Activated naive CD4-positive, alpha-beta T cell treated with anti-CD3 and anti-CD28 coated beads, Interleukin-2, amount 50 U/mL, for 24 hours (primary cell): ENCODE results near the gene UBN1.

ENCODE experiments used
- H3K27ac Mint-ChIP-seq: one replicate; pipeline ENCODE4 v1.8.0; 2021; ENCODE audit warnings: mild to moderate bottlenecking, mixed read lengths
- H3K27me3 Mint-ChIP-seq: one replicate; pipeline ENCODE4 v1.8.0; 2021; ENCODE audit warnings: mixed read lengths
- H3K36me3 Mint-ChIP-seq: one replicate; pipeline ENCODE4 v1.8.0; 2021; ENCODE audit warnings: mixed read lengths
- H3K4me1 Mint-ChIP-seq: one replicate; pipeline ENCODE4 v1.8.0; 2021; ENCODE audit warnings: mixed read lengths
- H3K4me3 Mint-ChIP-seq: one replicate; pipeline ENCODE4 v1.8.0; 2021; ENCODE audit warnings: mild to moderate bottlenecking, mixed read lengths
- H3K9me3 Mint-ChIP-seq: one replicate; pipeline ENCODE4 v1.8.0; 2021; ENCODE audit warnings: mixed read lengths

The UBN1 gene

GRCh38 chr16:4811773-4812172 is 35.5 kb upstream of the UBN1 start:
- Mint-ChIP-seq H3K9me3 (no peaks in the 10 kb centered on the region), H3K4me1 (peaks cover 3% of the 10 kb centered on the region), H3K36me3 (peaks cover 6% of the 10 kb centered on the region)

GRCh38 chr16:4813251-4814003 is 33.9 kb upstream of the UBN1 start:
- Mint-ChIP-seq H3K4me3 (no peak overlapping the region), H3K4me1 (peaks cover 3% of the 10 kb centered on the region), H3K36me3 (peaks cover 6% of the 10 kb centered on the region), H3K9me3 (no peaks in the 10 kb centered on the region), H3K27me3 (no peaks in the 10 kb centered on the region), H3K27ac (no peak overlapping the region)

More at GRCh38 chr16:4811773-4812172, 35.5 kb upstream of the UBN1 start:
- Mint-ChIP-seq H3K27ac (peak overlapping the region; percentile 10), H3K27me3 (no peaks in the 10 kb centered on the region), H3K4me3 (no peak overlapping the region)

- no peak overlapping the region for H3K27ac Mint-ChIP-seq
- H3K36me3 Mint-ChIP-seq, result peaks cover 10% of the 10 kb centered on the region
- H3K27me3 Mint-ChIP-seq, result no peaks in the 10 kb centered on the region
- peaks cover 3% of the 10 kb centered on the region for H3K4me1 Mint-ChIP-seq
- no peaks in the 10 kb centered on the region for H3K9me3 Mint-ChIP-seq
- no peak overlapping the region for H3K4me3 Mint-ChIP-seq
These were observed 33.2 kb upstream of the UBN1 start for GRCh38 chr16:4814046-4814445.

- H3K36me3 Mint-ChIP-seq, result peaks cover 10% of the 10 kb centered on the region
- no peak overlapping the region for H3K27ac Mint-ChIP-seq
- no peak overlapping the region for H3K4me3 Mint-ChIP-seq
- no peaks in the 10 kb centered on the region for H3K9me3 Mint-ChIP-seq
- H3K27me3 Mint-ChIP-seq, result no peaks in the 10 kb centered on the region
- H3K4me1 Mint-ChIP-seq, result peaks cover 3% of the 10 kb centered on the region
These were observed 32.6 kb upstream of the UBN1 start for GRCh38 chr16:4814542-4815173.

- H3K9me3 Mint-ChIP-seq, result no peaks in the 10 kb centered on the region
- no peaks in the 10 kb centered on the region for H3K4me1 Mint-ChIP-seq
- H3K36me3 Mint-ChIP-seq, result peaks cover 15% of the 10 kb centered on the region
- no peaks in the 10 kb centered on the region for H3K27me3 Mint-ChIP-seq
- H3K27ac Mint-ChIP-seq, result no peak overlapping the region
- no peak overlapping the region for H3K4me3 Mint-ChIP-seq
These were observed 26.6 kb upstream of the UBN1 start for GRCh38 chr16:4820652-4821051.

- no peaks in the 10 kb centered on the region for H3K27me3 Mint-ChIP-seq
- no peaks in the 10 kb centered on the region for H3K9me3 Mint-ChIP-seq
- no peaks in the 10 kb centered on the region for H3K4me1 Mint-ChIP-seq
- peaks cover 8% of the 10 kb centered on the region for H3K36me3 Mint-ChIP-seq
- peak overlapping the region; percentile 57 for H3K27ac Mint-ChIP-seq
- H3K4me3 Mint-ChIP-seq, result no peak overlapping the region
These were observed 22.1 kb upstream of the UBN1 start for GRCh38 chr16:4825196-4825595.

GRCh38 chr16:4826526-4826925 is 20.8 kb upstream of the UBN1 start:
- H3K27ac Mint-ChIP-seq, result no peak overlapping the region
- H3K9me3 Mint-ChIP-seq, result no peaks in the 10 kb centered on the region
- H3K4me1 Mint-ChIP-seq, result peaks cover 8% of the 10 kb centered on the region
- H3K4me3 Mint-ChIP-seq, result no peak overlapping the region
- peaks cover 13% of the 10 kb centered on the region for H3K36me3 Mint-ChIP-seq
- H3K27me3 Mint-ChIP-seq, result no peaks in the 10 kb centered on the region

- peaks cover 12% of the 10 kb centered on the region for H3K36me3 Mint-ChIP-seq
- no peak overlapping the region for H3K27ac Mint-ChIP-seq
- H3K27me3 Mint-ChIP-seq, result no peaks in the 10 kb centered on the region
- no peak overlapping the region for H3K4me3 Mint-ChIP-seq
- H3K9me3 Mint-ChIP-seq, result no peaks in the 10 kb centered on the region
- H3K4me1 Mint-ChIP-seq, result peaks cover 8% of the 10 kb centered on the region
These were observed 20.3 kb upstream of the UBN1 start for GRCh38 chr16:4826980-4827379.

- H3K4me3 Mint-ChIP-seq, result no peak overlapping the region
- no peaks in the 10 kb centered on the region for H3K27me3 Mint-ChIP-seq
- peaks cover 16% of the 10 kb centered on the region for H3K4me1 Mint-ChIP-seq
- no peaks in the 10 kb centered on the region for H3K9me3 Mint-ChIP-seq
- peaks cover 12% of the 10 kb centered on the region for H3K36me3 Mint-ChIP-seq
- no peak overlapping the region for H3K27ac Mint-ChIP-seq
These were observed 18.5 kb upstream of the UBN1 start for GRCh38 chr16:4828567-4829321.

GRCh38 chr16:4830408-4830807 is 16.9 kb upstream of the UBN1 start:
- Mint-ChIP-seq H3K36me3 (peaks cover 9% of the 10 kb centered on the region), H3K27me3 (no peaks in the 10 kb centered on the region), H3K4me3 (no peak overlapping the region), H3K27ac (no peak overlapping the region), H3K9me3 (no peaks in the 10 kb centered on the region), H3K4me1 (peaks cover 17% of the 10 kb centered on the region)

- Mint-ChIP-seq H3K27me3 (no peaks in the 10 kb centered on the region), H3K4me1 (peaks cover 20% of the 10 kb centered on the region), H3K9me3 (no peaks in the 10 kb centered on the region), H3K4me3 (no peak overlapping the region), H3K36me3 (peaks cover 13% of the 10 kb centered on the region), H3K27ac (no peak overlapping the region)
These were observed 15.7 kb upstream of the UBN1 start for GRCh38 chr16:4831616-4832015.

- no peaks in the 10 kb centered on the region for H3K27me3 Mint-ChIP-seq
- H3K4me1 Mint-ChIP-seq, result peaks cover 20% of the 10 kb centered on the region
- H3K4me3 Mint-ChIP-seq, result no peak overlapping the region
- H3K36me3 Mint-ChIP-seq, result peaks cover 14% of the 10 kb centered on the region
- H3K27ac Mint-ChIP-seq, result no peak overlapping the region
- H3K9me3 Mint-ChIP-seq, result no peaks in the 10 kb centered on the region
These were observed 14.5 kb upstream of the UBN1 start for GRCh38 chr16:4832698-4833343.

GRCh38 chr16:4833584-4833983 is 13.7 kb upstream of the UBN1 start:
- Mint-ChIP-seq H3K27me3 (no peaks in the 10 kb centered on the region), H3K4me3 (no peak overlapping the region), H3K4me1 (peaks cover 20% of the 10 kb centered on the region), H3K9me3 (no peaks in the 10 kb centered on the region), H3K27ac (peak overlapping the region; percentile 46), H3K36me3 (peaks cover 14% of the 10 kb centered on the region)

- Mint-ChIP-seq H3K27ac (peak overlapping the region; percentile 41), H3K4me3 (no peak overlapping the region), H3K9me3 (no peaks in the 10 kb centered on the region), H3K27me3 (no peaks in the 10 kb centered on the region), H3K36me3 (peaks cover 10% of the 10 kb centered on the region), H3K4me1 (peaks cover 18% of the 10 kb centered on the region)
These were observed 10.6 kb upstream of the UBN1 start for GRCh38 chr16:4836727-4837126.

- H3K27me3 Mint-ChIP-seq, result no peaks in the 10 kb centered on the region
- no peak overlapping the region for H3K4me3 Mint-ChIP-seq
- H3K27ac Mint-ChIP-seq, result no peak overlapping the region
- H3K9me3 Mint-ChIP-seq, result no peaks in the 10 kb centered on the region
- H3K36me3 Mint-ChIP-seq, result peaks cover 7% of the 10 kb centered on the region
- H3K4me1 Mint-ChIP-seq, result peaks cover 14% of the 10 kb centered on the region
These were observed 9.4 kb upstream of the UBN1 start for GRCh38 chr16:4837733-4838501.
